IPS DF 4.7 (cell line): ENCODE measurements around the gene ZP3.
"Not testable (repeated sequence)": the region's sequence is repeated elsewhere in the genome, so short reads cannot be mapped to it uniquely, and the experiment has no call there.

Source experiments
- DNase-seq: peaks from one replicate; pipeline ENCODE4 v3.0.0-alpha.2; 2013; ENCODE audit warnings: low spot score; ENCODE audit errors: extremely low read depth

The ZP3 gene

DNA sequence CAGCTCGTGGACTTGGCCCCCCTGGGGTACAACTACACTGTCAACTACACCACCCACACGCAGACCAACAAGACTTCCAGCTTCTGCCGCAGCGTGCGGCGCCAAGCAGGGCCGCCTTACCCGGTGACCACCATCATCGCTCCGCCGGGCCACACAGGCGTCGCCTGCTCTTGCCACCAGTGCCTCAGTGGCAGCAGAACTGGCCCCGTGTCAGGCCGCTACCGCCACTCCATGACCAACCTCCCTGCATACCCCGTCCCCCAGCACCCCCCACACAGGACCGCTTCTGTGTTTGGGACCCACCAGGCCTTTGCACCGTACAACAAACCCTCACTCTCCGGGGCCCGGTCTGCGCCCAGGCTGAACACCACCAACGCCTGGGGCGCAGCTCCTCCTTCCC, 57.9 kb downstream of the ZP3 start:
- DNase-seq: not testable (repeated sequence)

DNA sequence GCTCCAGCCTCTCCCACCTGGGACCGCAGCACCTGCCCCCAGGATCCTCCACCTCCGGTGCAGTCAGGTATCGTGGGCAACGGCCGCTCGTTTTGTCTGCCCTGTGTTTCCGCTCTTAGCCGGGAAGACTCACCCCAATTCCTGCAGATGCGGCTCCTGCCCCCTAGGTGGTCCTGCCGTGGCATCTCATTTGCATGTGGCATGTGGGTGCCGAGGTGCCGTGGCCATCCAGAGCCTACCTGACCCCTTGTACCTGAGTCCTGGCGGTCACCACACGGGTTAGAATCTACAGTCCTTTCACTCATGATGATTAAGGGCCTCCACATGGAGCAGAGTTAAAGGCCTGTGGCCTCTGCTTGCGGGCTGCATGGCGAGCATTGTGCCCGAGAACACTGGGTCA, 58.3 kb downstream of the ZP3 start:
- not testable (repeated sequence) for DNase-seq

DNA sequence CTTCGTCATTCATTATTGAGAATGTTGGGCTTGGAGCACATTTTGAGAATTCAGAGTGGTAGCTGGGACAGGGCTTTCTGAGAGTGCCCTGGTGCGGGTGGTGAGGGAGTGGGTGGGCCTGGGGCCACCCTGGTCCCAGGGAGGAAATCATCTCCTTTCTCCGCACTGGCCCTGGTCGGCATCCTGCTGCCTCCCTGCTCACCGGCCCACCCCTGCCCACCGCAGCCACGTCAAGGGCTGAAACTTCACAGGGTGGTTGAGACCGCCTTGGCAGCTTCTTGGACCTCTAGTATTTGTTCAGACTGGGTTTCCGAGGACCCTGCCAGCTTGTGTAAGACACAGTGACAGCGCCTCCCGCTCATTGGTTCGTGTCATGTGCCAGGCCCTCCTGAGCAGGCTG, 59.7 kb downstream of the ZP3 start:
- DNase-seq: not testable (repeated sequence)

DNA sequence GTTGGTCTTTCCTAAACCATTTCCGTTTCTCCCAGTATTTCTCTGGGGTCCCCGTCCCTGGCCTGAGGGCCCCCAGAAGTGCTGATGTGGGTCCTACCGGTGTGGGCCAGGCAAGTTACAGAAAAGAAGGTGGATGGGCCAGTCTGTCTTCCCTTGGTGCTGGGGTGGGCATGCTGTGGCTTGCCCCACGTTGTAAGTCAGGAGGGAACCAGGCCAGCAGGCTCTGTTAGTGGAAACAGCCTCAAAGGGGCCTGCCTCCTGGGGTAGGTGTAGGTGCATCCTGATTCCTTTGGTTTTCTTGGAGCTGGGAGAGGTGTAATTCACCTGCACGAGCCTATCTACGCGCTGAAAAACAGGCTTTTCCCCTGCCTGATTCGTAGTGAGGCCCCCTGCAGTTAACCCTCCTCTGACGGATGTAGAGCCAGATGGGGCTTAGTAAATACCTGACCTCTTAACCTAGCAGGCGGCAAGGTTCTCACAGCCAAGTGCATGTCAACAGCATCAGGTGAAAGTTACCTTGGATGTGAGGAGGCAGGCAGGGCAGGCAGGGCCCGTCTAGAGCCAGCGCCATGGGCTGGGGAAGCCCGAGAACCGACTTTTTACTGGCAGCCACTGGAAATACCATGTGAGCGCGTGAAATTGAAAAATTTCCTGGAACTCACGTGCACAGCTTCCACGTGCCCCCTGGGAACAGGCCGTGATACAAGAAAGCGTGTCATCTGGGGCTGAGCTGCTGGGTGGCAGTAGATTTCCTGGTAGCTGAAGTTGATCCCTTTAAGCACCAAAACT, 61.3 kb downstream of the ZP3 start:
- DNase-seq: not testable (repeated sequence)

DNA sequence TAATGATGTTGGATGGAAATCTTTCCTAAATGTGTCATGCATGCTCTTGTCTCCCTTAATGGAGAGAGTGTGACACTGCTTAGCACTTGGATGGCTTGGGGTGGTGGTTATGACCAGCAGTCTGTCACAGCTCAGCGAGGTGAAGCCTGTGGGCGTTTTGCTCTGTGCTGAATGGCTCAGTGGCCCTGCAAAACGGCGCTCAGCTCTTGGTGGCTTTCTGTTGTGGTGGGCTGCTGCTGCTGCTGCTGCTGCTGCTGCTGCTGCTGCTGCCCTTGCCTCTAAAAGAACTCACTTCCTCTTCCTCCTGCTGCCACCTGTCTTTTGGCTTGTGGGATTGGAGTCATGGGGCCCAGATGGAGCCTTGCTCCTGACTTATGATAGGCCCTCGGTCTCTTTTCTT, 61.9 kb downstream of the ZP3 start:
- not testable (repeated sequence) for DNase-seq

DNA sequence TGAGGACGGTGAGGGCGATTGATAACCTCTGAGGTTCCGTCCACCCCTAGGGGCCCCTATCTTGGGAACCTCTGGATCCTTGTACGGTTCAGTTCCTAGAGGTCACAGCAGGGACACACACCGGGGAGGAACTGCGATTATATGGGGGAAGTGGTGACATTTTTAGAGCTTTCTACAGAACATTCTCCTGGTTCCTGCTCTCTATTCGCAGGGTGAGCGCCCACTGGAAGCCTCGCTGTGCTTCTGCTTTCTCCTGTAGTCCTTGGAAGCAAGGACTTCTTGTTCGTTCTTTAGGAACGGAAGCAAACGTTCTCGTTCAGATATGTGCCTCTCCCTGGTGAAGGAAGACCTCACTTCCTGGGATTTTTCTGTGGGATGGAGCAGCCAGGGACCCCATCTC, 63.2 kb downstream of the ZP3 start:
- not testable (repeated sequence) for DNase-seq
